ENCODE results near the gene HHAT.

The HHAT gene

DNA sequence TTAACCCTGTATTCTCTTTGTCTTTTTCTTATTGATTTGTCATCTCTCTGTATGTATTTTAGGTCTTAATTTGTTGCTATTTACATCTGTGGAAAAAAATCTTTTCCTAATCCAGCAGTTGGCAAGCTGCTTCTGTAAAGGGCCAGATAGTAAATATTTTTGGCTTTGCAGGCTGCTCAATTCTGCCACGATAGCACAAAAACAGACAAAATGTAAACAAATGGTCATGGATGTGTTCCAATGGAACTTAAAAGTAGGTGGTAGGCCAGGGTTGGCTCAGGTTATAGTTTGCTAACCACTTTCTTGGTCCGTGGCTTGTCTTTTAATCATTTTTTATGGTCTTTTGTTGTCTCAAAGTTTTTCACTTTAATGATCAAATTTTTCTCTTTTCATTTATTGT is 371.8 kb downstream of the HHAT start:
- no peak for DNase-seq
- H3K27ac Mint-ChIP-seq, result no peak overlapping the region
- H3K4me3 Mint-ChIP-seq, result no peak overlapping the region
- peaks cover 8% of the 10 kb centered on the region for H3K27me3 Mint-ChIP-seq (ENCODE audit: low read depth, poor library complexity)
- TF ChIP-seq, protein P1, sequence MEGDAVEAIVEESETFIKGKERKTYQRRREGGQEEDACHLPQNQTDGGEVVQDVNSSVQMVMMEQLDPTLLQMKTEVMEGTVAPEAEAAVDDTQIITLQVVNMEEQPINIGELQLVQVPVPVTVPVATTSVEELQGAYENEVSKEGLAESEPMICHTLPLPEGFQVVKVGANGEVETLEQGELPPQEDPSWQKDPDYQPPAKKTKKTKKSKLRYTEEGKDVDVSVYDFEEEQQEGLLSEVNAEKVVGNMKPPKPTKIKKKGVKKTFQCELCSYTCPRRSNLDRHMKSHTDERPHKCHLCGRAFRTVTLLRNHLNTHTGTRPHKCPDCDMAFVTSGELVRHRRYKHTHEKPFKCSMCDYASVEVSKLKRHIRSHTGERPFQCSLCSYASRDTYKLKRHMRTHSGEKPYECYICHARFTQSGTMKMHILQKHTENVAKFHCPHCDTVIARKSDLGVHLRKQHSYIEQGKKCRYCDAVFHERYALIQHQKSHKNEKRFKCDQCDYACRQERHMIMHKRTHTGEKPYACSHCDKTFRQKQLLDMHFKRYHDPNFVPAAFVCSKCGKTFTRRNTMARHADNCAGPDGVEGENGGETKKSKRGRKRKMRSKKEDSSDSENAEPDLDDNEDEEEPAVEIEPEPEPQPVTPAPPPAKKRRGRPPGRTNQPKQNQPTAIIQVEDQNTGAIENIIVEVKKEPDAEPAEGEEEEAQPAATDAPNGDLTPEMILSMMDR (IDR thresholded peaks at IDR 0.05), result no peak
- peaks cover 18% of the 10 kb centered on the region for H3K4me1 Mint-ChIP-seq
- H3K9me3 Mint-ChIP-seq, result peaks cover 15% of the 10 kb centered on the region
- peaks cover 13% of the 10 kb centered on the region for H3K36me3 Mint-ChIP-seq (ENCODE audit: low read depth)

DNA sequence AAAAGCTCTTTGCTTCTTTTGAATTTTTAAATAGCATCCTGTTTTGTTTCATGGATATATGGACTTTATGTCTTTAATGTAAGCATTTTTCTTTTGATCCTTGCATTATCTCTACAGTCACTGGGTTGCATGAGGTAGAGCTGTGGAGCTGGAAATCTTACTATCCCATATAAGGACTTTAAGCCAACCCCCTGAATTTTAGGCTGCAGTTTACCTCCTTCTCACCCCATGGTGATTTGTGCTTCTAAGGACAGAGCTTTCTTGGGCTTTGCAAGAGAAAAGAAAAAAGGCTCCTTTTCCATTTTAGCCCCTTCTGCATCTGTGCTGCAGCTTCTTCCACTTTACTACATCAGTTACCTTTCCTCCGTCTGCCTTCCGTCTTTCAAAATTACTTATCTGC is 373.8 kb downstream of the HHAT start:
- peaks cover 26% of the 10 kb centered on the region for H3K4me1 Mint-ChIP-seq
- peaks cover 15% of the 10 kb centered on the region for H3K9me3 Mint-ChIP-seq
- TF ChIP-seq, protein P1 (IDR thresholded peaks at IDR 0.05), result no peak
- H3K36me3 Mint-ChIP-seq (ENCODE audit: low read depth), result peaks cover 13% of the 10 kb centered on the region
- H3K27ac Mint-ChIP-seq, result no peak overlapping the region
- no peak overlapping the region for H3K4me3 Mint-ChIP-seq
- DNase-seq, result no peak
- H3K27me3 Mint-ChIP-seq (ENCODE audit: low read depth, poor library complexity), result peaks cover 4% of the 10 kb centered on the region

DNA sequence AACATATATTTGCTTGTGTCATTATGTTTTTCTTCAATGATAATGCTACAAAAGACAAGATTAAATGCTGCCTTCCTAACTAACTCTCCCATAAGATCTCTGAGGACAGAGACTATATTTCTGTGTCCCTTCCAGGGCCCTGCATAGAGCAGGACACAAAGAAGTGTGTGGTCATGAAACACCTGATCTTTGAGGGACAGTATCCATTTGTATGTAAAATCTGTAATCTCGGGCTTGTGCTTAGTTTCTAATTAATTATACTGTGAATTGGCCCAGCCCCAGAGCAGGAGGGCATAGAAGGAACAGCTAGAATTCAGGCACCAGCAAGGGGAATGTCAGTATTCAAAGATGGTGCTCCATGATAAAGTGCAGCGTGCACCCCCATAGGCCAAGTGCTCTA is 374.9 kb downstream of the HHAT start:
- Mint-ChIP-seq H3K4me3 (no peak overlapping the region), H3K27me3 (ENCODE audit: low read depth, poor library complexity) (peaks cover 4% of the 10 kb centered on the region), H3K36me3 (ENCODE audit: low read depth) (peaks cover 13% of the 10 kb centered on the region), H3K27ac (no peak overlapping the region), H3K9me3 (peaks cover 15% of the 10 kb centered on the region), H3K4me1 (peaks cover 35% of the 10 kb centered on the region)
- no peak for DNase-seq
- TF ChIP-seq, protein P1 (IDR thresholded peaks at IDR 0.05), result no peak

DNA sequence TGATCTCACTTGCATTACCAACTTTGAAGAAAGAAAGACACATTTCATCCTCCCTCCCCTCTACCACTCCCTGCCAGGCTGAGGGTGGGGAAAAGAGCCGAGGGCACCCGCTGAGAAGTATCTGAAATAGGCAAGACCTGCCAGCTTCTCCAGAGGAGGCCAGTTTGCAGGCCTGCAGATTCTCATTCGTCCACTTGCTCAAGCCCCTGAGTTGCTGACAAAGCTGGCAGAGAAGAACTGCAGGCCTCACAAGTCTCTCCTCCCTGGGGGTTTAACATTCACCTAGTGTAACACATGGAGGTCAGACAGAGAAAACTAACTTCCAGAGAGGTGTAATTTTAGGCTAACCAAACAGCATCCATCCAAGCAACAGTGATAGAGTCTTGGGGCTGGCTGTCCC is 376.4 kb downstream of the HHAT start:
- TF ChIP-seq, protein P1 (IDR thresholded peaks at IDR 0.05), result no peak
- Mint-ChIP-seq H3K27me3 (ENCODE audit: low read depth, poor library complexity) (no peaks in the 10 kb centered on the region), H3K27ac (no peak overlapping the region), H3K9me3 (peaks cover 15% of the 10 kb centered on the region), H3K4me3 (no peak overlapping the region), H3K4me1 (peaks cover 35% of the 10 kb centered on the region), H3K36me3 (ENCODE audit: low read depth) (peaks cover 13% of the 10 kb centered on the region)
- DNase-seq, result no peak

DNA sequence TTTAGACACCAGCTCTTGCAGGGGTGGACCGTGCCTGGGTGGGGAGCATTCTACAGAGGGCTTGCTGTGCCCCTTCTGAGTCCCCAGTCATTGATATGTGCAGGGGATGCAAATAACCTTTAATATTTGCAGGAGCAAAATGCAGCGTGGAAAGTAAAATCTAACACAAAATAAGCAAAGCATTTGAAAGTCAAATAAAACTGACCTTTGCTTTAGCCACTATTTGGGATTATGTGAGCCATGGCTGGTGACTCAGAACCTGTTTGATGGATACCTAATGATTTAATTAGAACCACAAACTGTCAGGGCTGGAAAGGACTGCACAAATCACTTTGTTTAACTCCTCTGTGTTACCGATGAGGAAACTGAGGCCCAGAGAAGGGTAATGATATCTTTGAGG is 377.5 kb downstream of the HHAT start:
- TF ChIP-seq, protein P1 (IDR thresholded peaks at IDR 0.05), result no peak
- H3K36me3 Mint-ChIP-seq (ENCODE audit: low read depth), result peaks cover 13% of the 10 kb centered on the region
- H3K4me3 Mint-ChIP-seq, result no peak overlapping the region
- no peak for DNase-seq
- H3K27me3 Mint-ChIP-seq (ENCODE audit: low read depth, poor library complexity), result no peaks in the 10 kb centered on the region
- peaks cover 35% of the 10 kb centered on the region for H3K4me1 Mint-ChIP-seq
- peaks cover 15% of the 10 kb centered on the region for H3K9me3 Mint-ChIP-seq
- H3K27ac Mint-ChIP-seq, result peak overlapping the region; percentile 57

DNA sequence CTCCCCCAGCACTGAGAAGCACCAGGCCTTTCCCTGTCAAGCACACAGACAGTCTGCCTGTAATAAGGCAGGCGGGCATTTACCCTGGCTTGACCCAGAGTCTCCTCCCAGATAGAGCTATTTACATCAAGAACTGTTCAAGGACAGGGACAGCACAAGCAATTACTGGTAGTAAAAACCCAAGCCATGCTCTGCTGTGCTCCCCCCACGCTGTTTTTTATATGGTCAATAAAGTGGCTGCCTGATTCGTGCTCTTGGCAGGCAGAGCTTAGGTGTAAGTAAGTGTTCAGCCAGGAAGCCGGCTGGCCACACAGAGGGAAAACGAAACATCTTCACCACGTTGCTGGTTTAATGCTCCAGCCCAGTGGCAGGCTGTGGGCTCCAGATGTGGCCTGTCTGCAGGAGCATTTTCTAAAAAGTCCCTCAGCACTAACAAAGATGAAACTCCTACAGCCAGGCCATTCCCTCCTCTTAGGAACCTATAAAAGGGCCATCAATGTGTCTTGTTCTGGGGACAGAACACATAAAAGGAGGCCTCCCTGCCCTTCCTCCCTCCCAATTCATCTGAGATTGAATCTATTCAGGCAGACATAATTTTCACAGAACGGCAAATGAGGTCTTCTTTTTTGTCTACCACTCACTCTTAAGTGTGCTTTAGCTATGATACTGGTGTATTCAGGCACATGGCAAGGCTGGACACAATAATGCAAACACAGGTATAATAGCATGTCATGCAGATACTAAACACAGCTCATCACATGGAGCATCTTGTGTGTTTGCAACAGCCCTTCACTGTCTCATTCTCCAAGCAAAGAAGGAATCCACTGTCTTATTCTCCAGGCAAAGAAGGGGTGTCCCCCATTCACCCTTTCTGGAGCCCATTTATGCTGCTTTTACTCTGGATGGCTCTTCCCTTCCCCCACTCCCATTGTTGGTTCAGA is 378.9 kb downstream of the HHAT start:
- H3K9me3 Mint-ChIP-seq, result peaks cover 2% of the 10 kb centered on the region
- H3K27ac Mint-ChIP-seq, result no peak overlapping the region
- TF ChIP-seq, protein P1 (IDR thresholded peaks at IDR 0.05), result no peak
- DNase-seq, result no peak
- H3K4me1 Mint-ChIP-seq, result peaks cover 35% of the 10 kb centered on the region
- no peak overlapping the region for H3K4me3 Mint-ChIP-seq
- no peaks in the 10 kb centered on the region for H3K27me3 Mint-ChIP-seq (ENCODE audit: low read depth, poor library complexity)
- H3K36me3 Mint-ChIP-seq (ENCODE audit: low read depth), result no peaks in the 10 kb centered on the region
